Endothelial cell of umbilical vein (primary cell): ENCODE data around the gene KRTAP10-12. TPM values are rescaled to one million over a fixed set of nuclear protein-coding genes. Genes with fewer than 3 reads are reported as not detected.

ENCODE experiments used
- BruUV-seq: library from RNA; stranded (reverse); fragments of 400-500 nt; replicated peaks from 2 replicates; lab custom pipeline; 2021; lab: Mats Ljungman, UMichigan
- CTCF ChIA-PET: fragments of 300-600, 350-600 bp; sonication (Branson Sonifier 250); formaldehyde crosslinking; loops from one replicate; lab custom pipeline; 2021; ENCODE audit warnings: antibody characterized with exemption, inconsistent platforms; lab: Charles Lee
- POLR2A ChIA-PET: fragments of 300-600, 350-600 bp; sonication (Branson Sonifier 250); formaldehyde crosslinking; loops from one replicate; lab custom pipeline; 2021; ENCODE audit warnings: antibody characterized with exemption, inconsistent platforms; lab: Charles Lee
- DNase-seq: peaks from one replicate; pipeline ENCODE4 v3.0.0-alpha.2; 2011; ENCODE audit warnings: low read depth, low spot score
- FAIRE-seq: peaks from 2 replicates; lab custom pipeline; 2011; peaks lifted over from hg19 to GRCh38; lab: Jason Lieb, UNC
- H2AFZ ChIP-seq: 2 replicates; pipeline ENCODE4 v1.6.0; 2012; ENCODE audit warnings: low read depth, low read length, control low read depth, inconsistent platforms
- H3K27ac ChIP-seq: 2 replicates; pipeline ENCODE4 v1.5.1; 2011; ENCODE audit warnings: low read depth, mild to moderate bottlenecking, control low read depth, low read length, moderate library complexity; ENCODE audit not compliant: insufficient read depth
- H3K27me3 ChIP-seq, 2 experiments: 2 replicates each; pipeline versions ENCODE4 v1.6.0 to v1.6.1; 2011; ENCODE audit warnings: low read length in 2 of 2, mixed read lengths in 1 of 2; ENCODE audit not compliant: control insufficient read depth in 2 of 2, insufficient read depth in 2 of 2
- H3K36me3 ChIP-seq, 2 experiments: 2 replicates in 1 of 2; 3 replicates in 1 of 2; pipeline ENCODE4 v1.5.1; 2011; ENCODE audit warnings: low read length in 2 of 2, mild to moderate bottlenecking in 1 of 2, moderate library complexity in 1 of 2; ENCODE audit not compliant: control insufficient read depth in 2 of 2, insufficient read depth in 2 of 2; ENCODE audit errors: extremely low read depth in 1 of 2
- H3K4me1 ChIP-seq: 3 replicates; pipeline ENCODE4 v1.5.1; 2011; ENCODE audit warnings: mild to moderate bottlenecking, low read length; ENCODE audit not compliant: control insufficient read depth, insufficient read depth; ENCODE audit errors: extremely low read depth
- H3K4me2 ChIP-seq: 2 replicates; pipeline ENCODE4 v1.6.1; 2011; ENCODE audit warnings: low read length, control low read depth, mixed read lengths; ENCODE audit not compliant: insufficient read depth
- H3K4me3 ChIP-seq, 3 experiments: fragments of 200-600 bp in 1 of 3; sonication (generic), shearing (Covaris generic) in 1 of 3; replicated peaks in 1 of 3; 2 replicates each; pipeline ENCODE4 v1.5.1; 2011 to 2016; ENCODE audit warnings: control low read depth in 3 of 3, low read length in 3 of 3, mild to moderate bottlenecking in 2 of 3, inconsistent platforms in 1 of 3, low read depth in 1 of 3, moderate library complexity in 1 of 3; ENCODE audit not compliant: insufficient read depth in 1 of 3
- H3K79me2 ChIP-seq: 2 replicates; pipeline ENCODE4 v1.6.0; 2012; ENCODE audit warnings: low read length, inconsistent platforms; ENCODE audit not compliant: control insufficient read depth, insufficient read depth
- H3K9ac ChIP-seq: replicated peaks from 2 replicates; pipeline ENCODE3; 2011; ENCODE audit warnings: low read length, control low read depth; ENCODE audit not compliant: insufficient read depth; ENCODE audit errors: extremely low read depth
- H3K9me1 ChIP-seq: replicated peaks from 3 replicates; pipeline ENCODE4 v1.6.0; 2011; ENCODE audit warnings: mild to moderate bottlenecking, low read length; ENCODE audit not compliant: control insufficient read depth, insufficient read depth; ENCODE audit errors: extremely low read depth
- H3K9me3 ChIP-seq: replicated peaks from 2 replicates; pipeline ENCODE4 v1.5.1; 2012; ENCODE audit warnings: low read length, inconsistent platforms; ENCODE audit not compliant: control insufficient read depth, insufficient read depth
- H4K20me1 ChIP-seq: replicated peaks from 2 replicates; pipeline ENCODE3; 2011; ENCODE audit warnings: mild to moderate bottlenecking, low read length; ENCODE audit not compliant: control insufficient read depth, insufficient read depth; ENCODE audit errors: extremely low read depth
- EZH2 ChIP-seq: IDR thresholded peaks from 2 replicates; pipeline ENCODE4 v1.6.1; 2012; ENCODE audit warnings: borderline replicate concordance, low read depth, mild to moderate bottlenecking, moderate library complexity, low read length, inconsistent platforms; ENCODE audit not compliant: severe bottlenecking
- FOS ChIP-seq: IDR thresholded peaks from 2 replicates; pipeline ENCODE4 v1.6.1; 2011; ENCODE audit warnings: mild to moderate bottlenecking, low read length, moderate library complexity, borderline replicate concordance; ENCODE audit not compliant: insufficient read depth
- GATA2 ChIP-seq: IDR thresholded peaks from 2 replicates; pipeline ENCODE4 v1.7.0; 2011; ENCODE audit warnings: low read depth, mild to moderate bottlenecking, moderate library complexity, mixed read lengths, low read length; ENCODE audit not compliant: insufficient read length, insufficient read depth
- JUN ChIP-seq: IDR thresholded peaks from 2 replicates; pipeline ENCODE4 v1.6.1; 2011; ENCODE audit warnings: borderline replicate concordance, low read depth; ENCODE audit not compliant: insufficient read length, insufficient read depth
- POLR2A ChIP-seq: IDR thresholded peaks from 2 replicates; pipeline ENCODE4 v1.6.1; 2012; ENCODE audit warnings: low read depth, mild to moderate bottlenecking, control low read depth, low read length
- POLR2AphosphoS5 ChIP-seq: IDR thresholded peaks from 2 replicates; pipeline ENCODE4 v1.6.1; 2012; ENCODE audit warnings: low read depth, mild to moderate bottlenecking, control low read depth, low read length, moderate library complexity; ENCODE audit not compliant: insufficient read depth
- dilution Hi-C: fragments of 300-500 bp; cut with MboI; formaldehyde crosslinking; loops from one replicate; pipeline ENCODE4 v1.15.0; 2019; ENCODE audit warnings: low sequenced_read_pairs; ENCODE audit not compliant: extremely low pct_ligation_motif_present
- intact Hi-C: fragments of 100-400 bp; cut with micrococcal nuclease; formaldehyde crosslinking; loops from one replicate; pipeline ENCODE4 v1.10.0; 2022
- polyA plus RNA-seq, 4 experiments: library from polyadenylated mRNA; depleted of rRNA in 3 of 4; stranded (reverse) in 3 of 4; unstranded in 1 of 4; fragments of >200 nt; gene quantifications; 2 replicates each; pipeline versions ENCODE4 v1.2.1 to v1.2.3, GENCODE V29; 2011 to 2012; ENCODE audit warnings: missing spikeins in 1 of 4
- total RNA-seq: library from RNA; stranded (reverse); gene quantifications from 2 replicates; pipeline ENCODE4 v1.2.3, GENCODE V29; 2021
- TF ChIP-seq, protein P1 (sequence below), 2 donors: IDR thresholded peaks; 1 replicate in 1 of 2; 2 replicates in 1 of 2; pipeline ENCODE4 v1.5.1; 2011; ENCODE audit warnings: low read length in 2 of 2, mild to moderate bottlenecking in 2 of 2, moderate library complexity in 2 of 2, control low read depth in 1 of 2, inconsistent platforms in 1 of 2, low read depth in 1 of 2; ENCODE audit not compliant: insufficient read depth in 1 of 2; ENCODE audit errors: extremely low read depth in 1 of 2
- TF ChIP-seq, protein P2 (sequence below): IDR thresholded peaks from 2 replicates; pipeline ENCODE4 v1.6.1; 2011; ENCODE audit not compliant: insufficient read depth, insufficient read length

The KRTAP10-12 gene
- total and polyA plus RNA-seq, 2 donors (not counting 3 experiments of a cell fraction or from before 2014, with no cell fraction given) = not detected

DNA sequence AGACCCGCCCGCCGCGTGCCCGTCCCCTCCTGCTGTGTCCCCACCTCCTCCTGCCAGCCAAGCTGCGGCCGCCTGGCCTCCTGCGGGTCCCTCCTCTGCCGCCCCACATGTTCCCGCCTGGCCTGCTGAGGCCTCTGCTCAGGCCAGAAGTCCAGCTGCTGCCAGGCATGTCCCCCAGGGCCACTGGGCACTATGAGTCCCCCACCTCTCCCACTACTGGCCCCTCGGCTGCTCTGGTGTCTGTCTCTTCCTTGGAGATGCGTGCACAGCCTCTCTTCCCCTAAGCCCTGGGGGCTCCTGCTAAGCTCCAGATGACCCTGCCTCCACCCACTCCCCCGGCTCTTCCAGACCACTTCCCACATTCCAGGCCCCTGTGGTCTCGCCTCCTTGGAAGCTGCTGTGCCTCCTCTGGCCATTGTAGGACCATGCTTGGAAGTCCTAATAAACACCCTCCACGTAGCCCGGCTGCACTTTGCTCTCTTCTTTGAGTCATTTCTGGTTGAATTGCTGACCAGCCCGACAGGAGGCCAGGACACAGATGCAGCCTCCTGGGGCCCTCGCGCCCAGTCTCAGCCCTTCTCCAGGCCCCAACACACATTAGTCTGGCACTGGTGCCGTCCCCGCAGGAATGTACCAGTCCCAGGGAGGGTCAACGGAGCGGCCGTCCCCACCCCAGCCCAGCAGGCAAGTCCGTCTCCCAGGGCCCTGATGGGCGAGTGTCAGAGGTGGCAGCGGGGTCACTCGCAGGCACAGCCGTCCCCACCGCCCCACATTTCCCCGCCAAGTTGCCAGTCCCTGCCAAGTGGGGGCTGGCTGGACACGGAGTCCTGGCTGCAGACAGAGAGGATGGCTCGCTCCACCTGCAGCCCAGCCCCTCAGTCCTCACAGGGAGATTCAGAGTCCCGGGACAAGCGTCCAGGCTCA lies 1.1 kb downstream of the KRTAP10-12 start:
- intact Hi-C loops = no loop called here
- H3K4me2 ChIP-seq = no peak overlapping the region
- BruUV-seq = no TSS peak
- POLR2A ChIA-PET = no interaction called here
- CTCF ChIA-PET = no interaction called here
- TF ChIP-seq FOS (no peak), JUN (no peak), POLR2A (no peak), EZH2 (no peak), POLR2AphosphoS5 (no peak), GATA2 (no peak)
- TF ChIP-seq, protein P1, sequence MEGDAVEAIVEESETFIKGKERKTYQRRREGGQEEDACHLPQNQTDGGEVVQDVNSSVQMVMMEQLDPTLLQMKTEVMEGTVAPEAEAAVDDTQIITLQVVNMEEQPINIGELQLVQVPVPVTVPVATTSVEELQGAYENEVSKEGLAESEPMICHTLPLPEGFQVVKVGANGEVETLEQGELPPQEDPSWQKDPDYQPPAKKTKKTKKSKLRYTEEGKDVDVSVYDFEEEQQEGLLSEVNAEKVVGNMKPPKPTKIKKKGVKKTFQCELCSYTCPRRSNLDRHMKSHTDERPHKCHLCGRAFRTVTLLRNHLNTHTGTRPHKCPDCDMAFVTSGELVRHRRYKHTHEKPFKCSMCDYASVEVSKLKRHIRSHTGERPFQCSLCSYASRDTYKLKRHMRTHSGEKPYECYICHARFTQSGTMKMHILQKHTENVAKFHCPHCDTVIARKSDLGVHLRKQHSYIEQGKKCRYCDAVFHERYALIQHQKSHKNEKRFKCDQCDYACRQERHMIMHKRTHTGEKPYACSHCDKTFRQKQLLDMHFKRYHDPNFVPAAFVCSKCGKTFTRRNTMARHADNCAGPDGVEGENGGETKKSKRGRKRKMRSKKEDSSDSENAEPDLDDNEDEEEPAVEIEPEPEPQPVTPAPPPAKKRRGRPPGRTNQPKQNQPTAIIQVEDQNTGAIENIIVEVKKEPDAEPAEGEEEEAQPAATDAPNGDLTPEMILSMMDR (IDR thresholded peaks at IDR 0.05; ENCODE audit: extremely low read depth in 1 of 2, insufficient read depth in 1 of 2, low read depth in 1 of 2, low read length in 2 of 2) = no peak
- TF ChIP-seq, protein P2, sequence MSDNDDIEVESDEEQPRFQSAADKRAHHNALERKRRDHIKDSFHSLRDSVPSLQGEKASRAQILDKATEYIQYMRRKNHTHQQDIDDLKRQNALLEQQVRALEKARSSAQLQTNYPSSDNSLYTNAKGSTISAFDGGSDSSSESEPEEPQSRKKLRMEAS = no peak
- no peaks in the 10 kb centered on the region for H4K20me1 ChIP-seq
- H3K4me3 ChIP-seq = no peak overlapping the region
- H2AFZ ChIP-seq = no peak overlapping the region
- DNase-seq (no peak), FAIRE-seq (no peak)
- H3K9me3 ChIP-seq = no peaks in the 10 kb centered on the region
- no peaks in the 10 kb centered on the region for H3K9me1 ChIP-seq
- H3K4me1 ChIP-seq = no peaks in the 10 kb centered on the region
- no peak overlapping the region for H3K27ac ChIP-seq
- peaks cover 28 to 30% of the 10 kb centered on the region in 2 experiments for H3K27me3 ChIP-seq
- H3K36me3 ChIP-seq = no peaks in the 10 kb centered on the region
- H3K9ac ChIP-seq = no peak overlapping the region
- dilution Hi-C loops = no loop called here
- H3K79me2 ChIP-seq = no peaks in the 10 kb centered on the region
